ENCODE results near the gene ABCC9. TPM values are rescaled to one million over a fixed set of nuclear protein-coding genes. Genes with fewer than 3 reads are reported as not detected.

ABCC9 gene
- total RNA-seq, 1 experiment from 2014 or later, result not detected

GRCh38 chr12:21921436-21921835 lies 19.8 kb downstream of the ABCC9 start:
- H3K27ac ChIP-seq (ENCODE audit: insufficient read length, low read depth, low read length), result no peak overlapping the region
- H3K9me3 Mint-ChIP-seq, result no peaks in the 10 kb centered on the region
- H3K14ac ChIP-seq (ENCODE audit: insufficient read depth, low read length), result no peak overlapping the region
- H3K4me3 Mint-ChIP-seq, result no peak overlapping the region
- H2BK20ac ChIP-seq (ENCODE audit: low read depth, low read length, poor library complexity, severe bottlenecking), result no peak overlapping the region
- H3K4me1 ChIP-seq (ENCODE audit: insufficient read depth, low read length), result no peaks in the 10 kb centered on the region
- no peak overlapping the region for H2BK120ac ChIP-seq (ENCODE audit: low read depth, low read length, poor library complexity, severe bottlenecking)
- H3T11ph ChIP-seq (ENCODE audit: low read length), result no peak overlapping the region
- no peaks in the 10 kb centered on the region for H4K20me1 ChIP-seq (ENCODE audit: control insufficient read depth, insufficient read depth, insufficient read length)
- H3K4me2 ChIP-seq (ENCODE audit: insufficient read depth, insufficient read length, low read length), result no peak overlapping the region
- no peak overlapping the region for H2BK15ac ChIP-seq (ENCODE audit: low read depth, low read length)
- no peak overlapping the region for H2BK5ac ChIP-seq (ENCODE audit: insufficient read length, low read length)
- H4K91ac ChIP-seq (ENCODE audit: insufficient read length, low read depth, low read length), result no peak overlapping the region
- H3K23ac ChIP-seq (ENCODE audit: insufficient read length, low read depth, low read length), result no peak overlapping the region
- WGBS (ENCODE audit: extremely low coverage, insufficient read length, low lambda C conversion rate), result no CpG with 5 or more reads among the region's 1 CpG
- no peak overlapping the region for H4K8ac ChIP-seq (replicated peaks; ENCODE audit: insufficient read length, low read depth, low read length)
- no peaks in the 10 kb centered on the region for H3K79me2 ChIP-seq (ENCODE audit: insufficient read depth, low read length)
- H3K27ac Mint-ChIP-seq, result no peak overlapping the region
- no peak overlapping the region for H2AK5ac ChIP-seq (ENCODE audit: insufficient read length, low read length)
- no peak overlapping the region for H3K9ac ChIP-seq (ENCODE audit: extremely low read depth, insufficient read length, low read length)
- TF ChIP-seq CTCF (conservative IDR thresholded peaks at IDR 0.05), result no peak
- no peak overlapping the region for H2AFZ ChIP-seq (ENCODE audit: low read length)
- no peak overlapping the region for H4K5ac ChIP-seq (ENCODE audit: insufficient read length, low read depth, low read length)
- H3K79me1 ChIP-seq (ENCODE audit: insufficient read depth, low read depth, low read length, poor library complexity, severe bottlenecking), result no peaks in the 10 kb centered on the region
- DNase-seq, result no peak
- H3K23me2 ChIP-seq (ENCODE audit: insufficient read length, low read depth, low read length, poor library complexity, severe bottlenecking), result no peaks in the 10 kb centered on the region
- no peaks in the 10 kb centered on the region for H3K4me1 Mint-ChIP-seq
- H3K36me3 Mint-ChIP-seq (ENCODE audit: insufficient read depth in 1 of 3, low read depth in 3 of 3), result no peaks in the 10 kb centered on the region
- no peak overlapping the region for H3K4ac ChIP-seq (ENCODE audit: low read depth, low read length)
- no peaks in the 10 kb centered on the region for H3K27me3 ChIP-seq (ENCODE audit: insufficient read depth, low read length)
- no peak overlapping the region for H2BK12ac ChIP-seq (ENCODE audit: insufficient read length, low read depth, low read length)
- H3K9me3 ChIP-seq (ENCODE audit: control insufficient read depth, low read depth, low read length), result no peaks in the 10 kb centered on the region
- H3K18ac ChIP-seq (ENCODE audit: insufficient read length, low read depth, low read length), result no peak overlapping the region
- no peak overlapping the region for H3K56ac ChIP-seq (ENCODE audit: insufficient read length, low read depth, low read length)
- peaks cover 4% of the 10 kb centered on the region for H3K27me3 Mint-ChIP-seq (ENCODE audit: low read depth)

Measured in H9 (cell line).